ENCODE data around the gene CDH8.

GRCh38 chr16:62035115-62036092 lies 834 bp downstream of the CDH8 start:
- TF ChIP-seq EP300 (IDR thresholded peaks at IDR 0.05; ENCODE audit: low read depth) (no peak), POLR2A (IDR thresholded peaks at IDR 0.05) (no peak), CTCF (IDR thresholded peaks at IDR 0.05) (no peak), POLR2AphosphoS5 (IDR thresholded peaks at IDR 0.05) (no peak)
